DOHH2 (cell line): ENCODE measurements around the gene ULBP1.

ENCODE experiments used
- H3F3A ChIP-seq: fragments of 200-600 bp; sonication (generic), shearing (Covaris generic); 2 replicates; pipeline ENCODE4 v1.6.0; 2016; ENCODE audit warnings: antibody characterized with exemption, mild to moderate bottlenecking; ENCODE audit not compliant: control insufficient read depth, insufficient read depth
- H3K27ac ChIP-seq: fragments of 200-600 bp; sonication (generic); 2 replicates; pipeline ENCODE4 v1.5.1; 2014; ENCODE audit warnings: low read depth, mild to moderate bottlenecking, low read length, moderate library complexity
- H3K27me3 ChIP-seq: fragments of 200-600 bp; sonication (generic); 2 replicates; pipeline ENCODE4 v1.6.1; 2014; ENCODE audit warnings: mild to moderate bottlenecking, low read length, mixed read lengths; ENCODE audit not compliant: control insufficient read depth
- H3K36me3 ChIP-seq: fragments of 200-600 bp; sonication (generic); 2 replicates; pipeline ENCODE4 v1.6.1; 2014; ENCODE audit warnings: mild to moderate bottlenecking, low read length, moderate library complexity, mixed read lengths; ENCODE audit not compliant: control insufficient read depth
- H3K4me1 ChIP-seq: fragments of 200-600 bp; sonication (generic); 2 replicates; pipeline ENCODE4 v1.6.1; 2014; ENCODE audit warnings: mild to moderate bottlenecking, low read length, mixed read lengths; ENCODE audit not compliant: control insufficient read depth
- H3K4me2 ChIP-seq: fragments of 200-600 bp; sonication (generic); 2 replicates; pipeline ENCODE4 v1.6.0; 2014; ENCODE audit warnings: mild to moderate bottlenecking, low read length, moderate library complexity
- H3K4me3 ChIP-seq: fragments of 200-600 bp; sonication (generic); 2 replicates; pipeline ENCODE4 v1.5.1; 2014; ENCODE audit warnings: mild to moderate bottlenecking, low read length, mixed read lengths
- H3K79me2 ChIP-seq: fragments of 200-600 bp; sonication (generic); 2 replicates; pipeline ENCODE4 v1.6.1; 2014; ENCODE audit warnings: mild to moderate bottlenecking, low read length, mixed read lengths; ENCODE audit not compliant: control insufficient read depth
- H3K9me2 ChIP-seq: fragments of 200-600 bp; sonication (generic); replicated peaks from 2 replicates; pipeline ENCODE4 v1.6.1; 2014; ENCODE audit warnings: mild to moderate bottlenecking, low read length, mixed read lengths; ENCODE audit not compliant: control insufficient read depth
- H3K9me3 ChIP-seq: fragments of 200-600 bp; sonication (generic); 2 replicates; pipeline ENCODE4 v1.6.1; 2014; ENCODE audit warnings: antibody characterized with exemption, low read length, mixed read lengths; ENCODE audit not compliant: control insufficient read depth, insufficient read depth
- H4K20me1 ChIP-seq: fragments of 200-600 bp; sonication (generic); 2 replicates; pipeline ENCODE4 v1.6.0; 2014; ENCODE audit warnings: low read depth, mild to moderate bottlenecking, antibody characterized with exemption, low read length, moderate library complexity; ENCODE audit not compliant: control insufficient read depth, insufficient read depth
- EZH2phosphoT487 ChIP-seq: fragments of 200-600 bp; sonication (generic); IDR thresholded peaks from 2 replicates; pipeline ENCODE4 v1.6.1; 2017; ENCODE audit warnings: borderline replicate concordance, mild to moderate bottlenecking, antibody characterized with exemption, low read length, moderate library complexity, mixed read lengths
- TF ChIP-seq, protein P1 (sequence below): fragments of 200-600 bp; sonication (generic); IDR thresholded peaks from one replicate; pipeline ENCODE4 v1.5.1; 2014; ENCODE audit warnings: antibody characterized with exemption, mild to moderate bottlenecking, low read depth, low read length; ENCODE audit not compliant: poor library complexity, severe bottlenecking

Gene ULBP1

GRCh38 chr6:149979293-149979692 is 15.6 kb downstream of the ULBP1 start:
- H3F3A ChIP-seq, result no peaks in the 10 kb centered on the region
- no peak overlapping the region for H3K27ac ChIP-seq
- no peak overlapping the region for H3K4me2 ChIP-seq
- H3K4me3 ChIP-seq, result no peak overlapping the region
- no peak for TF ChIP-seq EZH2phosphoT487
- TF ChIP-seq, protein P1, sequence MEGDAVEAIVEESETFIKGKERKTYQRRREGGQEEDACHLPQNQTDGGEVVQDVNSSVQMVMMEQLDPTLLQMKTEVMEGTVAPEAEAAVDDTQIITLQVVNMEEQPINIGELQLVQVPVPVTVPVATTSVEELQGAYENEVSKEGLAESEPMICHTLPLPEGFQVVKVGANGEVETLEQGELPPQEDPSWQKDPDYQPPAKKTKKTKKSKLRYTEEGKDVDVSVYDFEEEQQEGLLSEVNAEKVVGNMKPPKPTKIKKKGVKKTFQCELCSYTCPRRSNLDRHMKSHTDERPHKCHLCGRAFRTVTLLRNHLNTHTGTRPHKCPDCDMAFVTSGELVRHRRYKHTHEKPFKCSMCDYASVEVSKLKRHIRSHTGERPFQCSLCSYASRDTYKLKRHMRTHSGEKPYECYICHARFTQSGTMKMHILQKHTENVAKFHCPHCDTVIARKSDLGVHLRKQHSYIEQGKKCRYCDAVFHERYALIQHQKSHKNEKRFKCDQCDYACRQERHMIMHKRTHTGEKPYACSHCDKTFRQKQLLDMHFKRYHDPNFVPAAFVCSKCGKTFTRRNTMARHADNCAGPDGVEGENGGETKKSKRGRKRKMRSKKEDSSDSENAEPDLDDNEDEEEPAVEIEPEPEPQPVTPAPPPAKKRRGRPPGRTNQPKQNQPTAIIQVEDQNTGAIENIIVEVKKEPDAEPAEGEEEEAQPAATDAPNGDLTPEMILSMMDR, result no peak
- H3K4me1 ChIP-seq, result no peaks in the 10 kb centered on the region
- no peaks in the 10 kb centered on the region for H4K20me1 ChIP-seq
- H3K27me3 ChIP-seq, result peaks cover 30% of the 10 kb centered on the region
- H3K9me2 ChIP-seq, result no peaks in the 10 kb centered on the region
- no peaks in the 10 kb centered on the region for H3K79me2 ChIP-seq
- no peaks in the 10 kb centered on the region for H3K9me3 ChIP-seq
- H3K36me3 ChIP-seq, result no peaks in the 10 kb centered on the region

GRCh38 chr6:149983145-149983544 is 19.4 kb downstream of the ULBP1 start:
- Histone ChIP-seq H3K4me2 (no peak overlapping the region), H3K79me2 (no peaks in the 10 kb centered on the region), H4K20me1 (no peaks in the 10 kb centered on the region), H3F3A (no peaks in the 10 kb centered on the region), H3K4me3 (no peak overlapping the region), H3K4me1 (no peaks in the 10 kb centered on the region), H3K36me3 (no peaks in the 10 kb centered on the region), H3K9me2 (no peaks in the 10 kb centered on the region), H3K9me3 (no peaks in the 10 kb centered on the region), H3K27ac (no peak overlapping the region), H3K27me3 (peaks cover 47% of the 10 kb centered on the region)
- TF ChIP-seq, protein P1, result no peak
- TF ChIP-seq EZH2phosphoT487, result no peak

- Histone ChIP-seq H3K9me2 (no peaks in the 10 kb centered on the region), H3K9me3 (0 out of 2 replicates have a peak, but pooled peaks cover 3% of the 10 kb centered on the region), H3K4me1 (peaks cover under 1% of the 10 kb centered on the region; the same call in 1 of the 2 replicates), H3K27ac (no peak overlapping the region), H3F3A (no peaks in the 10 kb centered on the region), H3K79me2 (no peaks in the 10 kb centered on the region), H3K4me3 (no peak overlapping the region), H3K4me2 (no peak overlapping the region), H3K36me3 (no peaks in the 10 kb centered on the region), H3K27me3 (peaks cover 55% of the 10 kb centered on the region), H4K20me1 (no peaks in the 10 kb centered on the region)
- TF ChIP-seq EZH2phosphoT487, result no peak
- TF ChIP-seq, protein P1, result no peak
Observed at GRCh38 chr6:149984773-149985172, 21.0 kb downstream of the ULBP1 start.

DNA sequence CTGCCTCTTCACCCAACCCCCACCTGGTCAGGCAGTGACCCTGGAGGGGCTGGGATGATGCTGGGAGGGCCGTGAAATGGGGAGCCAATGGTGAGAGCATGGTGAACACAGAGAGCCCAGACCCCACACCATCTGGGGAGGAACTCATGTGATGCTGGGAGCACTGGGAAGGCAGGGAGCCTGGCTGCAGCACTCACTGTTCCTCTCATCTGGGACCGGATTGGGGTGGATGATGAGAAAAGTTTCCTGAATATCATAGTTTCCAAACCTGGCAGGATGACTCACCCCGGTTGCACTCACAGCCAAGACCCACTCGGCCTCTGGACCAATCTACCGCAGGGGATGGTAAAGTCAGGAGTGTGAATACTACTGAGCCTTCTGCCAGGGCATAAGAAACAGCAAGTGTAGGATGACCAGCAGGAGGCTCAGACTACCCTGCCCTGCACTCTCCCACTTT is 21.8 kb downstream of the ULBP1 start:
- no peaks in the 10 kb centered on the region for H3K79me2 ChIP-seq
- no peaks in the 10 kb centered on the region for H3K9me2 ChIP-seq
- H3K9me3 ChIP-seq, result 0 out of 2 replicates have a peak, but pooled peaks cover 3% of the 10 kb centered on the region
- peaks cover 62% of the 10 kb centered on the region for H3K27me3 ChIP-seq
- no peaks in the 10 kb centered on the region for H4K20me1 ChIP-seq
- peaks cover 7% of the 10 kb centered on the region for H3K4me1 ChIP-seq
- H3K4me3 ChIP-seq, result no peak overlapping the region
- no peaks in the 10 kb centered on the region for H3F3A ChIP-seq
- no peak overlapping the region for H3K27ac ChIP-seq
- no peak overlapping the region for H3K4me2 ChIP-seq
- no peaks in the 10 kb centered on the region for H3K36me3 ChIP-seq
- no peak for TF ChIP-seq EZH2phosphoT487
